Gastroesophageal sphincter (tissue), 3 donors: ENCODE data around the gene RAPGEF3.

Source experiments
- CTCF ChIP-seq, 4 experiments: fragments of 200-600 bp in 2 of 4; fragments of 450-650 bp in 2 of 4; sonication (generic) in 1 of 4; IDR thresholded peaks; one replicate each; pipeline ENCODE4 v1.5.1; 2017 to 2019; ENCODE audit warnings: antibody characterized with exemption in 4 of 4, mild to moderate bottlenecking in 2 of 4, moderate library complexity in 2 of 4
- POLR2AphosphoS5 ChIP-seq: sonication (generic); formaldehyde crosslinking; IDR thresholded peaks from one replicate; pipeline ENCODE4 v1.6.1; 2017; ENCODE audit warnings: antibody characterized with exemption

DNA sequence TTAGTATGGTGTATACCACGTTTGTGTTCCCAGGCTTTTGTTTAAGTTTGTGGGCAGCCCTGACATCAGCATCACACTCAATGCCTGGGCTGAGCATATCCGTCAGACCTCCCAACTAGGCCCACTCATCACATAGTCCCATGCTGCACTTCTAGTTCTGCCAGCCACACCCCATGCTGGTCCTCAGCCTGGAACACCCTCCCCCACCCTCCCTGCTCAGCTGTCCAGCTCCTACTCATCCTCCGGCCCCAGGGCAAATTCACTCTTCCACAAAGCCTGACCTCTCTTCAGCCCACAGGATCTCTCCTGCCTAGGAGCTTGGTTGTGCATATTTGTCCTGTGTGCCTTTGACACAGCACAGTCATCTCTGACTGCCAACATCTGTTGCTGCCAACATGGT is 29.4 kb downstream of the RAPGEF3 start:
- TF ChIP-seq POLR2AphosphoS5: no peak
- TF ChIP-seq CTCF (IDR thresholded peaks at IDR 0.05): no peak
